ENCODE results near the gene AGMAT.

The AGMAT gene

DNA sequence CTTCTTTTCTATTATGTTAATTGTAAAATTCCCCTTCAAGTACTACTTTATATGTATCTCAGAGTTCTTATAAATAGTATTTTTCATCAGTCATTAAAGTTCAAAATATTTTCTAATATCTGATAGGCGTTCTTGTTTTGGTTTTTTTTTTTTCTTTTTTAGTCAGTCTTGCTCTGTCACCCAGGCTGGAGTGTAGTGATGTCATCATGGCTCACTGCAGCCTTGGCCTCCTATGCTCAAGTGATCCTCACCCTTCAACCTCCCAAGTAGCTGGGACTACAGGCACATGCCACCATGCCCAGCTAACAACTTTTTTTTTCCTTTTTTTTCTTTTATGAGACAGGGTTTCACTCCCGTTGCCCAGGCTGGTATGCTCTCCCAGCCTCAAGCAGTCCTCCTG, 27.3 kb downstream of the AGMAT start:
- DNase-seq = no peak

DNA sequence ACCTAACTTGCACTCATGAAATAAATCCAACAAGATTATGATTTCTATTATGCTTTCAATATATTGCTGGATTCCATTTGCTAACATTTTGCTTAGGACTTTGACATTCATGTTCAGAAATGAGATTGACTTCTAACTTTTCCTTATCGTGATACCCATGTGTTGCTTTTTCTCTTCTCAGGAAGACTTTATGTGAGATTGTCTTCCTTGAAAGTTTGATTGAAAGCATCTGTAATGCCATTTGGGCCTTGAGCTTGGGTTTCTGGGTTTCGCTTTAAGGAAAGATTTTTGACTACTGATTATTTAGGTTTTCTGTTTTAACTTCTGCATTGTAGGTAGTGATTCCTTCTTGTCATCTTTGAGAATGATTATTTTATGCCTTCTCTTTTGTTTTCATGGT, 27.8 kb downstream of the AGMAT start:
- no peak for DNase-seq

DNA sequence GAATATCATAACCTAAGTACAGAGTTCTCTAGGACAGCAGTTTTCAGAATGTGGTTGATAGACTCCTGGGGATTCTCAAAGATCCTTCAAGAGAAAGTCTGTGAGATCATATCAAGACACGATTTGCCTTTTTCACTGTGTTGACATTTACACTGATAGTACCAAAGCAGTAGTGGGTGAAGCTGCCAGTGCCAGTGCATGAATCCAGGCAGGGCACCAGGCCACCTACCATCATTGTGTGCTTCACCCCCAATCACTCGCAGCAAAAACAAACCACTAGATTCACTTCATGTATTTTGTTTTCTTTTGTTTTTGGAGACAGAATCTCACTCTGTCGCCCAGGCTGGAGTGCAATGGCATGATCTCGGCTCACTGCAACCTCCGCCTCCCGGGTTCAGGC, 34.3 kb downstream of the AGMAT start:
- no peak for DNase-seq

DNA sequence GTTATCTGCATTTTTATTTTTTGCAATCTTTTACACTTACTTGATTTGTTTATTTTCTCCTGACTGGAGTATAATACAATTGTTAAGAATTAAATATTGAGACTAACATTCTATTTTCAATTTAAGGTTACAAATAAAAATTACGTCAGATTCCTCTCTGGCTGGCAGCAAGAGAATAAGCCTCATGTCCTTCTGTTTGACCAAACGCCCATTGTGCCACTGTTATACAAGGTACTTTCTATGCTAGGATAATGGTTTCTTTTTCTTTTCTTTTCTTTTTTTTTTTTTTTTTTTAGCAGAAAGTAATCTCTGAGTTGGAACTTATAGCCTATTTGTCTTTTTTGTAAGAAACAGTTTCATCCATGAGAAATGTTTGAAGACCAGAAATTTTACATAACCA, 38.2 kb downstream of the AGMAT start:
- no peak for DNase-seq

DNA sequence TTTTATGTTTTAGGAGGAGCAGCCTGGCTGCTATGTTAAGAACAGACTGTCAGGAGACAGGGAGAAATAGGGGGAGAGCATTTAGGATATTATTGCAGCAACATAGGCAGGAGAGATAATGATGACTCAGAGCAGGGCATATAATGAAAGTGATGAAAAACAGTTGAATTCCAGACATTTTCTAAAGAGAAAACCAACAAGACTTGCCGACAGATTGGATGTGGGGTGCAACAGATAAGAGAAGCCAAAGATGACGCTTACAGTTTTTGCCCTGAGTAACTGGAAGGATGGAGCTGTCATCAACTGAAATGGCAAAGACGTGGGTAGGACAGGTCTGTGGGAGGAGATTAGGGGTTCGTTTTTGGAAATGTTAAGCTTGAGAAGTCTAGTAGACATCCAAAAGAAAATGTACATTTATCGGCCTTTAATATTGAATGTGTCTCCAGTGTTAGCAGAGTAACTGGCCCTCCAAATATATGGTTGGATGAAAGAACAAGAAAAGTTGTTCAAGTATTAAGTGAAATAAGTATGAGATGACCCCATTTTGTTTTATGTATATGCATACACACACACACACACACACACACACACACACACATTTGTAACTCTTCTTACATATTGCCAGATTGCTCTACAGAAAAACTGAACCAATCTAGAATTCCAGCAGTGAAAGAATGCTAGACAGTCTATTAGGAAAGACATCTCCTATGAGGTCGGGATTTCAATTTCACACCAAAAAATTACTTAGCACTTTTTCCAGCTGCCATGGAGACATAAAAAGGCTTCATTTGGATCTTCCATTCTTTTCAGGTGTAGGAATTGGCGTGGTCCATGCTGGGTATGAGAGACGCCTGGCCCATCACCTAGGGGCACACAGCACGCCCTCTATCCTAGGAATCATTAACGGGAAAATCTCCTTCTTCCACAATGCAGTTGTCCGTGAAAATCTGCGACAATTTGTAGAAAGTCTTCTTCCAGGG, 41.0 kb downstream of the AGMAT start:
- DNase-seq = no peak

DNA sequence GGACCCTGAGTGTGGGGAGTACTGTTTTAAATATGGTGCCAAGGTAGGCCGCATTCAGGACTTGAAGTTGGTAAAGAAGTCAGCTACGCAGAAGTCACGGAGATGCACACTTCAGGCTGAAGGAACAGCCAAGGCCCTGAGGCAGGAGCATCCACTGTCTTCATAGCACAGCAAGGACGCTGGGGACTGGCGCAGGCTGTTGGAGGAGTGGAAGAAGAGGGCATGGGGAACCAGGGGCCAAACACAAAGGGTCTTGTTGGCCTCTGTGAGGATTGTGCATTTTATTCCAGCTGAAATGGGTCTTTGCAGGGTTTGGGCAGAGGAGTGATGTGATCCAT, 41.6 kb downstream of the AGMAT start:
- no peak for DNase-seq

DNA sequence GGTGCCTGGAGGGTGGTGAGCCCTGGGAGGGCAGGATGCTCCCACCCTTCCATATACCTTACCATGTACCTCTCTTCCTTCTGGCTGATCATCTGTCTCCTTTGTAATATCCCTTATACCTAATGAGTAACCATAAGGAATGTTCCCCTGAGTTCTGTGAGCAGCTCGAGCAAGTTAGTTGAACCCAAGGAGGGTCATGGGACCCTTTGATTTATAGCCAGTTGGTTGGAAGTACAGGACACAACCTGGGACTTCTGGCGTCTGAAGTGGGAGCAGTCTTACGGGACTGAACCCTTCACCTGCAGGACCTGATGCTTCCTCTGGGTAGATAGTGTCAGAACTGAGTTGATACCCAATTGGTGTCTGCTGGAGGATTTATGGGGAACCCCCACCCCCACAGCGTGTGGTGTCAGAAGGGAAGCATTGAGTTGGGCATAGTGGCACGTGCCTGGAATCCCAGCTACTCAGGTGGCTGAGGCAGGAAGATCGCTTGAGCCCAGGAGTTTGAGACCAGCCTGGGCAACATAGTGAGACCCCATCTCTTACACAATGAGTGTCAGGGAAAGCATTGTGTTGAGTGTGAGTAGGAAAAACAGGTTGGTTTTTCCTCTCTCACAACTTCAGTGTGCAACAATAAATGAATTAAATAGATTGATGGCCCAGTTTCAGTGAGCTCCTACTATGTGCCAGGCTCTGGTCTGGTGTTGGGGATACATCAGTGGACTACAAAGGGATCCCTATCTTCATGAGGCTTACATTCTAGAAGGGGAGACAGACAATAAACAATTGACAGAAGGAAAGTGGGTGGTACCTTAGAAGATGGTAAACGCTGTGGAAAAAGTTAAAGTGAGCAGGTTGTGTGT, 42.2 kb downstream of the AGMAT start:
- no peak for DNase-seq

DNA sequence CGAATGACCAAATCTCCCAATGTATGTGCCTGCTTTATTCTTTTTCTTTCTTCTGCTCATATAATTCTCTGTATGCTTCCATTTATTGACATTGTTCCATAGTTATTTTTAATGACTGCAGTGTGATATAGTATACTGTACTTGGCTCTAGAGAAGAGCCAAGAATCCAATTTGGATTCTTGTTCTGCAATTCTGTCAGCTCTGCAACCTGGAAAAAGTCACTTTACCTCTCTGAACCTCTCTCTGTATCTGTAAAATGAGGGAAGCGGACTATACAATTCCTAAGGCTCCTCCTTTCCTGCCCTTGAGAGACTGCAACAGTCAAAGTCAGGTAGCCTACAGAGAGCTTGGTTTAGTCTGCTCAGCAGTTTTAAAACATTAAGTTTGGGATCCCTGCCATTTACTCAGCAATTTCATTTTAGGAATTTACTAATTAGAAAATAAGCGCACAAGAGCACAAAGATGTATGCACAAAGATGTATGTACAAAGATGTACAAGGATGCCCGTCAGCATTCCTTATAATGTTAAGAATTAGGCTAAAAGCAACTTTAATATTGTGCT, 43.5 kb downstream of the AGMAT start:
- DNase-seq = no peak

DNA sequence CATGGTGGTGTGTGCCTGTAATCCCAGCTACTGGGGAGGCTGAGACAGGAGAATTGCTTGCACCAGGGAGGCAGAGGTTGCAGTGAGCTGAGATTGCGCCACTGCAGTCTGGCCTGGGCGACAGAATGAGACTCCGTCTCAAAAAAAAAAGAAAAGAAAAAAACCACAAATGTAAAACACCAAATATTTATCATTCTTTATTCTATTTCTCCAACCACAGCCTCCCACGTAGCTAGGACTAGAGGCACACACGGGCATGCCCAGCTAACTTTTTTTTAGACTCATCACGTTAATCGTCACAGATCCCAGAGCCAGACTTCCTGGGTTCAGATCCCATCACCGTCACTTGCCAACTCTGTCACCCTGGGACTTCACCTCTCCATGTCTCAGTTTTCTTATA, 44.7 kb downstream of the AGMAT start:
- no peak for DNase-seq

DNA sequence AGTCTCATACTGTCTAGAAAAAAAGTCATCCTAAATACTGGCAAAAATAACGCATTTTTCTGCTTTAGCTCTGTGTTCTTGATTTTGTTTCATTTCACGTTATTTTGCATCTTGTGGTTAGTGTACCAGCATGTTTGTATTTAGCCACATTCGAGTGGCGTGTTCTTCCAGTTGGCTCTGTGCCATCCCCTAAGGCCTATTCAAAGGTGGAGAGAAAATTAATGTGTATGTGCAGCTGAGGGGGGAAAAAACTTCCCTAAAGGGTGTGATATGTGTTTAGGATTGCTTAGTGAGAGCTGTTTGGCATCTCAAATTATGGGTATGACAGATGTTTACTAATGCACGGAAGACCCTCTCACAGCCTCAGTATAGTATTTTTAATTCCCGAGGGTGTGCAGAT, 46.1 kb downstream of the AGMAT start:
- DNase-seq = no peak

DNA sequence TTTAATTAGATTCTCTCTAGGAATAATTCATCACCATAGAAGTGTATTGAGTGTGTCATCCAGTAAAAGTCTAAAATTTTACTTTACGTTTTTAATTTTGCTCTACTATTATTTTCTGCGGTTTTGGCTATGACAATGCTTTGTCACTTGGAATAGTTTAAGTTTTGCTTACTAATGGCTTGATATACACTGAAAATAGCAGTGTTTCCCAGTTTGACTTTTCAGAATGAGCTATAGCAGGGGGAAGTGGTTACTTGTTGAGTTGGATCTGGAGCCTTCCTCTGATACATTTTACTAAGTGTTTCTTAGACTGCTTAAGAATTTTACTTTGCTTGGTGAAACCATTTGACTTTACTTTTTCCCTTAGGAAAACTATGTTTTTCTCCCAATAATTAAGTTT, 53.2 kb downstream of the AGMAT start:
- DNase-seq = no peak

DNA sequence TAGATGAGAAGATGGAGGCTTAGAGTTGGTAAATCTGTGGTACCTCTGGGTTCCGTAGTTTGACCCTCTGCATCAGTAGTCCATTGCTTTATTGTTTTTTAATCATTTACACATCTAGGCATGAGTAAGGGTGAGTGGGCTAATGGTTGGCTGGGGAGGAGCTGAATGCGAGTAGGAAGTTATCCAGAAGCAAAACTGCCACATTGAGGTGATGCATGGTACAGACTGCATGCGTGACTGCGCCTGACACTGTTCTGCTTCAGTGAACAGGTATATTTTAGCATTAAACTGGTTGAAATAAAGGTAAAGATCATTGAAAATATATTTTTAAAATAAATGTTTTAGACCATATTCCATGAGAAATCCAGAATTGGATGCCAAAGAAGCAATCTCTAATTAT, 53.8 kb downstream of the AGMAT start:
- no peak for DNase-seq

DNA sequence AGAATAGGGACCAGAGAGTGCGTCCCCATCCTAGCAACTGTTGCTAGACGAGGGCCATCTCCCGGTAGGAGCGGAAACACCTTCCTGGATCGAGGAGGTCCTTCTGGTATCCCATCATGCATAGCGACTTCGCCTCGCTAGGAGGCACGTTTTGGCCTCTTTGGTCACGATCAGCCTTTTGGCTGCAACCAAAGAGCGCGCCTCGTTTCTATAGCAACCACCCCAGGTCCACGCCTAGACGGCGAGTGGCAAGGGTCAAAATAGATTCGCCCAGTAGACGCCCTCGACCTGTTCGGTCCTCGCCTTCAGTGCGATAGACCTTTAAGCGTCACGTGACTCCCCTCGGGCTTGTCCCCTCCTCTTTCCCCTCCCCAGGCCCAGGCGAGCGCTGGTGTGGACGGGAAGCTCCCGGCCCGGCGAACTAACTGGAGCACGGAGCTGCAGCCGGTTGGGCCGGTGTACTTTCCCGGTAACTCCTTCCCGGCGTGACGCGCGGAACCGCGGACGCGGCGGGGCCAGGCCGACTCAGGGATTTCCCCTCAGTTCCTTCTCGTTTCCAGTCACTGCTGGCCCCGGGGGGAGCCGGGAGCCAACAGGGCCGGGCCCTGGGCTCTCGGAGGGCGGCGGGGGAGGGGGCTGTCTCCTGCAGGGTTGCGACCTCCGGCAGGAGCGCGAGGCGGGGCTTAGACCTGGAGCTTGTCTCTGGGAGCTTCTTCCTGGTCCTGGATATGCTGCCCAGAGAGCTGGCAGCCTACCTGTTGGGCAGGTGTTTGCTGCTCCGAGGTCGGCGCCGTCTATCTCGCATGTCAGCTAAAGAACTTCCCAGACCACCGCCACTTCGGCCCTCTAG, 58.1 kb downstream of the AGMAT start, which contains the start of gene DNAJC16:
TSS of gene DNAJC16 (plus strand) at position 359 of the 850 bp plus-strand sequence. CDS start 2,258 bp downstream, outside the sequence.
- DNase-seq = peak; percentile 89 to 97

DNA sequence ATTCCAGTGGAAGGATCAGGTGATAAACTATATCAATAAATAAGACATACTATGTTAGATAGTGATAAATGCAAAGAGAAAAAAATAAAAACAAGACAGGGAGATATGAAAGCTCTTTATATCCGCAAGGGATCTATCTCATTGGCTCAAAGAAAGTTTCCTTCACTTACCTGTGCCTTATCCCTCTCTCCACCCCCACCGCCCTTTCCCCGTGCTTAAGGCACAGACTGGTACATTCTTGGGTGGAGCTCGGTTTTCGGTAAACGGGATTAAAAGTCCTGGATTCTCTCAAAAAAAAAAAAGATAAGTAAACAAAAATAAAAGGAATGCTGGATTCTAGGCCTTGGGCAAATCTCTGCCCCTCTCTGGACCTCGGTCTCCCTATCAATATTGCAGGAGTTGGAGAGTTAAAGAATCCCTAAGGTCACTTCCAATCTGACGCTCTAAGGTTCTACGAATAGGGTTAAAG, 58.8 kb downstream of the AGMAT start:
- DNase-seq = peak in 1 of 2 experiments; percentile 13

DNA sequence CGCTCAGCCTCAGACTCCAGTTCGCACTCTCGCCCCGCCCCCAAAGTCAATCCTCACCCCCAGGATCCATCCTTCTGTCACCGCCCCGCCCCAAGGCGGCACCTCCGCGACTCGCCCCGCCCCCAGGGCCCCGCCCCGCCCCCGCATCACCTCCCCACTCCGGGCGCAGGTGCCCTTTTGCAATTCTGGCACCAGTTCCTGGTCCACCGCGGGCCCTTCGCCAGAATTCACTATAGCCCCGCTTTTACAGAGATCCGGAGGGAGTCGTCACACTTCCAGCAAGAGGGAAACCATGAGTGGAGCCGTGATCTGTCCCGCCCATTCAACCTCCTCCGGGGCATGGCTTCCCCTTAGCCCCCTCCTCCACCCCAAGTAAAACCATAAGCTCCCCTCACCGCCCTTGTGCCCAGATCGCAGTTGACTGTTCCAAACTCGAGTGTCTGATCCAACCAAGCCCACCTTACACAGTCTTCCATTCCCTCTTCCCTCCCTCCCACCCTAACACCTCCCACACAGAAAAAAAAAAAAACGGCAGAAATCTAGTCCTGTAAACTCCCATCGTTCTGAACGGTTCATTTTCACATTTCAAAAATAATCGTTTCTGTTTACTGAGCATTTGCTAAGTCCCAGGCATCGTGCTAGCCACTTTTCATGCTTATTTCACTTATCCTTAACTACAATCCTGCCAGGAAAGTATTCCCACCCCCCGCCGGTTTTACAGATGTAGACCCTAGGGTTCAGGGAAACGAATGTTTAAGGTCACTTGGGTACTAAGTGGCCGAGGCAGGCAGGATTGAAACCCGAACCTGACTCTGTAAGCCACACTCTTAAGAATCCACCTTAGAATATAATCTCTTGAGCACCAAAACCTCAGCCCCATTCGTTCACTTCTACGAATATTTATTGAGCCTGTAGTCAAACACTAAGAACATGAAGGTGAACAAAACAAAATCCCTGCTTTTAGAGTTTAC, 59.5 kb downstream of the AGMAT start:
- DNase-seq = no peak

DNA sequence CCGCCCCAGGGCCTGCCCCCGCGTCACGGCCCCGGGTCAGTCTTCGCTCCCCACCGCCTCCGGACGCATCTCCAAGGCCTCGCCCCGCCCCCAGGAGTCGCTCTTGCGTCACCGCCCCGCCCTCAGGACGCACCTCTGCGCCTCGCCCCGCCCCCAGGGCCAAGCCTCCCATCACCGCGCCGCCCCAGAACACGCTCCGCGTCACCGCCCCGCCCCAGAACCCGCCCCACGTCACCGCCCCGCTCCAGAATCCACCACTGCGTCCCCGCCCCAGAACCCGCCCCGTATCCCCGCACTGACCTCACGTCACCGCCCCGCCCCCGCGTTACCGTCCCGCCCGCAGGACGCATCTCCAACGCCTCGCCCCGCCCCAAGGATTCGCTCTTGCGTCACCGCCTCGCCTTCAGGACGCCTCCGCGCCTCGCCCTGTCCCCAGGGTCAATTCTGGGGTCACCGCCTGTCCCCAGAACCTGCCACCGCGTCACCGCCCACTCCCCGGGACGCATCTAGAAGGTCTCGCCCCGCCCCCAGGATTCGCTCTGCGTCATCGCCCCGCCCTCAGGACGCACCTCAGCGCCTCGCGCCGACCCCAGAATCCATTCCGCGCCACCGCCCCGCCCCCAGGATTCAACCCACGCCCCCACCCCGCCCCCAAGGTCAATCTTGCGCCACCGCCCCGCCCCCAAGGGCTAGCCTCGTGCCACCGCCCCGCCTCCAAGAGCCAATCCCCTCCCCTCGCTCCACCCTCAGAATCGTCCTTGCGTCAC, 60.4 kb downstream of the AGMAT start:
- peak; percentile 99 to 100 for DNase-seq

DNA sequence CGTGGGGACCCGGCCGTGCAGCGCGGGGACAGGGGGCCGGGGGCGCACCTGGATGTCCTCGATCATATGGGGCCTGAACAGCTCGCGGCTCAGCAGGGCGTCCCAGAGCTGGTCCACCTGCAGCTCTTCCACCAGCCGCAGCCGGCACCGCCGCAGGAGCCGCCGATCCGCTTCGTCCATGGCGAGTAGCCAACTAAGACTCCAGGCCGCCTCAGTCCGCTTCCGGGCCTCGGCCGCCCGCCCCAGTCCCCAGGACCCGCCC, 60.9 kb downstream of the AGMAT start, which contains the start of gene CASP9:
TSS of gene CASP9 (minus strand) at position 195 of the 262 bp plus-strand sequence. CDS start at position 180, 15 bp downstream.
- no peak for DNase-seq

DNA sequence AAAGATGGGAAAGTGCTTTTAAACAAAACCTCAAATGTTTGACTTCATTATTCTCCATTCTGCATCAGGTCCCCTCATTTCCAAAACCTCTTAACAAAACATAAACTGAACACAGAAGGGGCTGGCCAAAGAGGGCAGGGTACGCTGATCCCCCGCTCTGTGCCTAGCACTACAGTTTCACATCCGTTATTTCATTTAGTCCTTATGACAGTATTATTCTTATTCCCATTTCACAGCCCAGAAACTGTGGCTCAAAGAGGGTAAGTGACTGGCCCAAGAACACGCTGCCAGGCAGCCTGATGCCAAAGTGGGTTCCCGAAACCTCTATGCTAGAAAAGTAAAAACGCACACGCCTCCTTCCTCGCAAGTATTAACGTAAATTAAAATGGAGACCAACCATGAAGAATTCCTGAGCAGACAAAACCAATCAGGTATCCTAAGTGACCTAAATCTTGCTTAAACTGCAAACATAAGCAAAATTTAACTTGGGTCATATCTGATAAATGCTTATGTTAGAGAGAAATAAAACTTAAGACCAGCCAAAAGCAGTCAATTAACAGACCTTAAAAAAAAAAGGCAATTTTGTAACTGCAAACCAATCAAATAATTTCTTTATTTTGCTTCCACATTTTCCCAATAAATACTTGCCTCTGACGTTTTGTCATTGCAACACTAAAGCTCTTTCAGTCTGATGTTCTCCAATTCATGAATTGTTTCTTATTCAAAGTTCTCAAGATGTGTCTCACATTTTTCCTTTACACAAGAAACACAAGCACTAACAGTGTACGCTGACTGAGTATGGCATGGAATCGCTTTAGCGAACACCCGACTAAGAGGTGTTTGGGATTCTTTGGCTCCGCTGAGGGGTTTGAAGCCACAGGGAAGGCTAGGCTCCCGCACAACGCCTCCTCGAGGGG, 61.5 kb downstream of the AGMAT start:
- no peak for DNase-seq

DNA sequence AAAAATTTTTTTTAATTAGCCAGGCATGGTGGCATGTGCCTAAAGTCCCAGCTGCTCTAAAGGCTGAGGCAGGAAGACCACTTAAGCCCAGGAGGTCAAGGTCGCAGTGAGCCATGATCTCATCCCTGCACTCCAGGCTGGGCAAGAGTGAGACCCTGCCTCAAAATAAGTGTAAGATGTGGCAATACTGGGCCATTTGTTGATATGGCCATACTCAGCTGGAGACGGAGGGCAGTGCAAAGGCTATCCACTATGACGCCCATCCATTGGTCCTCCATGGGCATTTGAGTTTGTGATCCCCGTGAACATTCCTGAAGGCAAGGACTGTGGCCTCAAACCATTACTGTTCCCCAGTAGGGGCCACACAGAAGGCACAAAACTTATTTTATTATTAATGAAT, 62.3 kb downstream of the AGMAT start:
- DNase-seq = no peak

All from stimulated activated CD4-positive, alpha-beta T cell treated with anti-CD3 and anti-CD28 coated beads, Interleukin-4, amount 100 ng/mL, for 4 hours (primary cell).